Esophagus squamous epithelium (tissue), 4 donors: ENCODE measurements around the gene AUTS2.

Experiments
- CTCF ChIP-seq, 6 experiments: fragments of 450-650 bp in 4 of 6; fragments of 200-600 bp in 2 of 6; sonication (generic) in 2 of 6; IDR thresholded peaks; one replicate each; pipeline ENCODE4 v1.5.1; 2016 to 2019; ENCODE audit warnings: antibody characterized with exemption in 6 of 6, mild to moderate bottlenecking in 4 of 6, moderate library complexity in 4 of 6
- POLR2A ChIP-seq, 4 donors: fragments of 450-650 bp; IDR thresholded peaks; one replicate each; pipeline ENCODE4 v1.6.1; 2017; ENCODE audit warnings: antibody characterized with exemption in 4 of 4, mild to moderate bottlenecking in 4 of 4, moderate library complexity in 3 of 4

DNA sequence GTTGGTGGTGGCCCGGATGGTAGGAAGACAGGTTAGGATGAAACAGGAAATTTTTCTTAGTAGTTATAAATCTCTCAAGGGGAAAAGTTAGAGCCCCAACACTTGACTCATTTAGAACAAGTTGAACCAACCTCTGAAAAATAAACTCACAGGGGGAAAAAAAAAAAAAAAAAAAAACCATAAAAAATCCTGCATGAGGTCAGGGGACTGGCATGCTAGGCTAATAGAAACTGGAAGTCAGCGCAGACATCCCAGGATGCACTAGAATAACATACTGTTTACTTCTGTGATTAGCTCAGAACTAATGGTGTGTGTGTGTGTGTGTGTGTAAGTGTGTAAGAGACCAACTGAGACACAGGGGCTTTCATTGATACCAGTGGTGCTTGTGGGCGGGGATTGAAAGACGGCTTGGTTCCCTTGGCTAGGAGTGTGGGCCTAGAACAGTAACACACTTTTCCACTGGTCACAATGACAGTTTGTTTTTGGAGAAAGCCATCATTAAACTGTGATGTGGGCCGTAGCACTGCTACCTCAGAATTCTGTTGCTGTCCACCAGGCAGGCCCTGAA is 1042.1 kb downstream of the AUTS2 start:
- TF ChIP-seq CTCF (IDR thresholded peaks at IDR 0.05) (no peak), POLR2A (IDR thresholded peaks at IDR 0.05) (no peak)
